DMS53 treated with DMSO at 0.1 percent for 48 hours (cell line): ENCODE results near the gene KCNJ6.
A peak's percentile ranks its signal among the peaks of the same experiment; 100 is the strongest.
"Not testable (repeated sequence)": the region's sequence is repeated elsewhere in the genome, so short reads cannot be mapped to it uniquely, and the experiment has no call there.

Experiments
- DNase-seq: peaks from one replicate; lab custom pipeline; 2025; ENCODE audit not compliant: unreplicated experiment; lab: John Stamatoyannopoulos, UW

Gene KCNJ6

DNA sequence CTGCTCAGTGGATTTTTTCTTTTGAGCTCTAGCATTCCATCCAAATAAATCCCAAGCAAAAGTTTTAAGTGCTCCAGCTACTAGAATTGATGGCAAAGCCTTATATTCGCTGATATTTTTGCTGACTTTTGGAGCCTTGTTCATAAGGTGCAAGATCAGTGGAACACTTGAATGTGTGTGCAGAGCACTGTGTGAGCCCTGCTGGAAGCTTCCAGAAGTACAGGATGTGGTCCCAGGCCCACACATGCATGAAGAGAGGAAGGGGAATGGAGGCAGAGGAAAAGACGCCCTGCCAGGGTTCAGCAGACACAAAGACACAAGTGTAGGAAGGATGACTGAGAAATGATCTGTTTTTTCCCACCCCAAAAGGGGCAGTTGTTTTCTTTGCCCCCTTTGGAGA is 169.4 kb downstream of the KCNJ6 start:
- no peak for DNase-seq

DNA sequence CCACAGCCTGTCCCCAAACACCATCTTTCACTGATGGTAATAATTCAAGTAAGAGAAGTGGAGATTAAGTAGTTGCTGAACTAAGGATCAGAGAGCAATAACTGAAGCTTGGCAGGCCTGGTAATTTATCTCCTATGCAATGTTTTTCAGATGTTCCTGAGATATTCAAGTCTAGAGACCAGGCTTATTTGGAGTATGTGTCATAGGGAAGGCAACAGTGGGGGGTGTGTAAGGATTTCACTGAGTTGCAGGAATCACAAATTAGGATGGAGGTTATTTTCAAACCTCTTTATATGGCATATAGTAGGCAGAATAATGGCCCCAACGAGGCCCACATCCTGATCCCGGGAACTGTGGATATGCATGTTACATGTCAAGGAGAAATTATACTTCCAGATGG is 171.7 kb downstream of the KCNJ6 start:
- no peak for DNase-seq

DNA sequence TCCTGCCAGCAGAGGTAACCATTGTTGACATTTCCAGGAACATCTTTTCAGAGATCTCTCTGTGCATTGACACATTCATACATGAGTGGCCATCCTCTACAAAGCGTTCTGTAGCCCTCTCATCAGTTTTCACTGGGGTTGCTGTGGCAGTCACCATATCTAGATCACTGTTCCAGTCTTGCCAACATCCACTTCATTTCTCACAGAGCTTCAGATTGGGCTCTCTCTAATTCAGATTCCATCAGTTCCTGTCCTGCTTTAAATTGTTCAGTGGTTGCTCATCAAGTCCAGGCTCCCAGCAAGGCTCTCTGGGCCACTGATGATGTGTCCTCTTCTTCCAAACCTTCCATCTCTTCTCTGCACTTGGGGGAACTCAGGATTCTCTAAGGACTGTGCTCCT is 173.7 kb downstream of the KCNJ6 start:
- no peak for DNase-seq

DNA sequence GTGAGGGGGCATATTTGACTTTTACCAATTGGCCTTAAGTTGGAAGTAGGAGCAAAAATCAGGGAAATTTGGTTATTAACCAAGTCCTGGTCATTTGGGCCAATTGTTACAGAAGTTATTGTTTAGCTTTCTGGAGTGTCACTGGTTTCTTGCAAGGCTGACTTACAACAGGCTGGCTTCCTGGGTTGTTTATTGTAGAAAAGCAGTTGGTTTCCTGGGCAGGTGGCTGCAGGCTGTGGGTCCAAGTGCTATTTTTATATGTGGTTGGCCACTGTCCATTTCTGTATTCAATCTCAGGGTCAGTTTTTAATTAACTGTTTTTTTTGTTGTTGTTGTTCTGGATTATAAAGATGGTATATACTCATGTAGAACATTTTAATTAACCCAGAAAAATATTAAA is 174.1 kb downstream of the KCNJ6 start:
- no peak for DNase-seq

DNA sequence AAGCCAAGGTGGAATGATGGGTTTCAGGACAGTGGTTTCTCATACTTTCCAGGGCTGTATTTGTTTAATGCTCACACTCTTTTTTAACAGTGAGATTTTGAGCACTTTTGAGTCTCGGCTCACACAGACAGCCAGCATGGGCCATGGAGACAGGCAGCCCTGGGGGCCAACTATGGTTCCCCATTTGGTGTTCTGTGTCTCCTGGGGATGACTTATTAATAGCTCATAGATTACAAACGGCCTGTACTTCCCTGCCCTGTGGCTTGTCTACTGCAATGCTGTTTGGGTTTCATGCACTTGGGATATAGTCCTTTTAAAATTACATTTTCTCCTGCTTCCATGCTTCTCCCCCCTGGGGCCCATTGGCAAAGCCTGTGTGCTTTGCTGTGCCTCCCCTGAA is 178.3 kb downstream of the KCNJ6 start:
- DNase-seq: no peak

DNA sequence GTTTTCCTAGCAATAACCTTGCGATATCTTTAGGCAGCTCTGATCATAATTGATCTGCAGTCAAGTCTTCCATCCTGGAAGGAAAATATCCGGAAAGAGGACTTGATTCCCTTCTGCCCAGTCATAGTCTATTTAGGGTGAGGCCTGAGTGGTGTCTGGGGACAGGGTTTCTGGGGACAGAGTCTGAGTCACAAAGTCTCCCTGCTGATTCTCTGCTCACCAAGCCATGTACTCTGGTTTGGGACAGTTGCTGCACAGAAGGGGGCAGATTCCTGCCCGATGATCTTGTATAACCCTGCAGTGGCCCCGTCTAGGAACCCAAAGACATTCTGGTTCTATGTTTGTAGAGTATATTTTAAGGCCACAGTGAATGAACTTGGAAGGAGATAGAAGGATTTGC is 178.8 kb downstream of the KCNJ6 start:
- no peak for DNase-seq

DNA sequence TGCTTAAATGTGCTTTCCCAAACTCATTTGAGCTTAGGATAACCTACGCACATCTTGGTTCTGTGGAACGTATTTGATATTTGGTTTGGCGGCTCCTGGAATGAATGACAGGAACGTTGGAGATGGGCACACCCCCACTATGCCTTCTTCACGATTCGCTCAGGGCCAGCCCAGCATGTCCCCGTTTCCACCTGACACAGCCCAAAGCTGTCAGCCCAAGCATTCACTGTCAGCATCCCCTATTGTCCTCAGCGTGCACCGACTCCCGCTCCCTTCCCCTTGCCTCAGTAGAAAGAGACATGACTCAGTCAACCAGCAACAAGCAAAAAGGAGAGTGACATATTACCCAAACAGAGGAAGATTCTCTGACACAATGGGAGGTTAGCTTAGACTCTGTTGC is 181.4 kb downstream of the KCNJ6 start:
- no peak for DNase-seq

DNA sequence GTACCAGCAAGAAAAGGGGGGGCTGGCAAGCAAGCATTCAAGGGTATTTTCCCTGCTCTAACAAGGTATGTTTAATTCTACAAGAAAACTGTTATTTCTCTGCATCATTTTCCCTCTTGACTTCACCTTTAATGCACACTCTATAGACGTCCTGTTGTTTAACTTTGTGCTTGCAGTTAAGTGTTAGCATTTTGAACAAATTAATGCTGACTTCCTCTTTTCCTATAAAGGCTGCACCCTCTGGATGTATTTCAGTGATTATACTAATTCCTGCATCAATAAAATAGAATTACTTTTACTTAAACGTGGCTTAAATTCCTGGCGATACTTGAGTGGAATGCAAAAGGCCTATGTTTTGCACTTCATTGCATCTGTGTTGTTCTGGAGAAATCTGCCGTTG is 183.3 kb downstream of the KCNJ6 start:
- DNase-seq: no peak

DNA sequence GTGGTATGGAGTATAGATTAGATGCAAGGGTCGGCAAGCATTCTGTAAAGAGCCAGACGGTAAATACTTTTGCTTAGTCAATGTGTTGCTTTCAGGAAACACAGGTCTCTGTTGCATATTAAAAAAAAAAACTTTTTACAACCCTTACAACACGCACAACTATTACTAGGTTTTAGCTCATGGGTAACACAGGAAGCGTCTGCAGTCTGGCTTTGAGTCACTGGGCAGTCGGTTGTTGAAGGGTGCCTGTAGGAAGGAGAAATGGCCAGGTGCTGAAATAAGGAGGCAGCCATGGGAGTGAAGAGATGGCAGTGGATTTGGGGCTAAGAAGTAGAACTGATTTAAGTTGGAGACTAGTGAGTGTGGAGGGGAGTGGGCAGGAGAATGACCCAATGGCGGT is 192.1 kb downstream of the KCNJ6 start:
- no peak for DNase-seq

DNA sequence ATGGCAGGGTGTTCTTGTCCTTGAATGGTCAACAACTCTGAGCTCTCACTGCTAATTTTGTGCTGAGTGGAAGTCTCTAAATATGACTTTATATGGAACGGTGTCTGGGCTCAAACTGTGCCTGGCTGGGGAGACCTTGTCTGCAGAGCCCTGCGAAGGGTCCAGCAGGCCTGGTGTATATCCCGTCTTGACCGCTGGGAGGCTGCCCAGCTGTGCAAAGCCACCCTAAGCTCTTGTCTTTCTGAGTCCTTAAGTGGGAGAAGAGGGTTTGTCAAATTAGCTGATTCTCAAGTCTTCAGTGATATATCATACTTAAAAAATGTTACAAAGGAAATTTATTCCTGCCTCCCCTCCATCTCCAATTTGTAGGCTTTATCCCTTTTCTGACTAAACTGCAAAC is 198.7 kb downstream of the KCNJ6 start:
- DNase-seq: no peak

DNA sequence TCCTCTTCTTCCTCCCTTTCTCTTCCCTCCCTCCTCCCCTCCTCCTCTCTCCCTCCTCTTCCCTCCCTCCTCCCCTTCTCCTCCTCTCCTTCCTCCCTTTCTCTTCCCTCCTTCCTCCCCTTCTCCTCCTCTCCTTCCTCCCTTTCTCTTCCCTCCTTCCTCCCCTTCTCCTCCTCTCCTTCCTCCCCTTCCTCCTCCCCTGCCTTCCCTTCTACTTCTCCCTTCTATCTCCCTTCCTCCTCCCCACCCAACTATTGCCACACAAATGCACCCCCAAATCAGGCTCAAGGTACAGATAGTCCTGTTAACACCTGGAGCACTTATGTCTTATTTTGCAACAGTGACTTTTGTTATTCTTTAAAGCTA is 203.7 kb downstream of the KCNJ6 start:
- DNase-seq: not testable (repeated sequence)

DNA sequence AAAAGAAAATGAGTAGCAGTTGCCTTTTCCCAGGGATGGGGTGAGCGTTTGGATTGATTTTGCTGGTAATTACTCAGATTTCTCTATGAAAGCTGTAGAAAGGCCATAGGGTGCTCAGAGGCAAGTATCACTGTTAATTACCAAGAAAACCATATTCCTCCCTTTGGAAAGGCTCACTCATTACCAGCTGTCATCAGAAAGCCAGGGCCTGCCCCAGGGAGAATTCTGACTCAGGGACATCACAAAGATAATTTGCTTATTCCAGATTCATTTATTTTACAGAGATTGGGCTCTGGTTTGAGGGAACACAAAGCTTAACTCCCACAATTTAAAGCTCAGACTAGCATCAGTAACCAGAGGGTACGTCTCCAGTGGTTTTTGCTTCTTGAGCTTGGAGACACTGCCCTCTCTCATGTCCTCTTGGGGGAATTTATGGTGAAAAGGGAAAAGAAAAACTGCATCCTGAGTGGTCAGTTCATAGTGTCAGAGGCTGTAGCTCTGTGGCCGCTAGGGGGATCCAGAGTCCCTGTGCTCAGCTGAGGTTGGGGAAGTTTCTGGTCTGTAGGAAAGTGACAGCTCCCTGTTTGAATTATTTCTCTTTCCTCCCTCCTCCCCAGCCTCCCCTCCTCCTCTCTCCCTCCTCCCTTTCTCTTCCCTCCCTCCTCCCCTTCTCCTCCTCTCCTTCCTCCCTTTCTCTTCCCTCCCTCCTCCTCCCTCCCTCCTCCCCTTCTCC is 204.3 kb downstream of the KCNJ6 start:
- DNase-seq: peak; percentile 9

DNA sequence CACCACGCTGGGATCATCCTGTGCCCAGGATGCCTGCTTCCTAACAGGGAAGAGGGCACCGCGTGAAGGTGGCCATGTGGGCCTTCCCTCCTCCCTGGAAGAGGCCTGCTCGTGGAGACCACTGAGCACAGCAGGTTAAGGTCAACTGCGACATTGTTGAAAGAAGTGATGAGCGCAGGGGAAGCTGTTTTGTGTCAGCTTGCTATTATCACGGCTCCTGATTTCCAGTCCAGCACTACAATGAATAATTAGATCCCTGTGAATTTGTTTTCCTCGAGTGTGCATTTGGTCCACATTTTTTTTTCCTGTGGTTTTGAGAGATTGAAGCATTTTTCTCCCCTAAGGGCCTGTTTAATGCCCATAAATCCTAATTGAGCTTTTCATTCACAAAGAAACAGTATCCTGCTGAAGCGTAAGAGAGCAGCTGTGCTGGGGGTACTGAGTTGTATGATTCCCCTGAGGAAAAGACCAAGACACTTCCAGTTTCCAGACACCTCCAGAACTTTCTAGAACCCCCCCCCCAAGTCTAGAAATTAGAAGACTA is 204.9 kb downstream of the KCNJ6 start:
- no peak for DNase-seq

DNA sequence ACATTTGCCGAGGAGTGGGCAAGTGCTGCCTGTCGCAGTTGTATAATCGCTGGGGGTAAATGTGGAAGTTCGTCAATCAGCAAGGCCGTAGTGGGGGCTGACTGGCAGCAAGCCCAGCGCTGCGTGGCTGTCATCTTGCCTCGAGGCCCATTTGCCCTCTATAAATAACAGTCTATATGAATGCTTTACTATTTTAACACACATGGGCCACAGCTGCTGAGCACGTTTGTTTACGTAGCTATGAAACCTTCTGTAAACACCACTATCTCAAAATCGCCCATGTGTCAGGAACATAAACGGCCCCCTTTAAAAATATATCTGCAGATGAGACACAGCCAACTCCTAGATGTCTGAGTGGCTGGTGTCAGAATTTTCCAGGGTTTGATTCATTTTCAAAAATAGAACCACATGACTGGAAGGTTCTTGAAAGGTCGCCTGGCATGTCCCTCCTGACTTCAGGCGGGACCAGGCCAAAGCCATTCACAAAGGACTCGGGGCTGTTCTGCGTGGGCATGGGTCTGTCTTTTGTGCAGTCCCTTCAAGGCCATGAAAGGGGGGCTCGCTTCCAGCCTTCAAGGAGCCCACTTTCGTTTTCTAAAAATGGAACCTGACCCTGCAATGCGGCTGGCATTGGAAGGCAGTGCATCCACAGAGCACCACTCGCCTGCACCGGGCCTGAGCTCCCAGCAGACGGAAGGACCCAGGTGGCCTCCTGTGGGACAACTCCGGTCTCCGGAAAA is 205.5 kb downstream of the KCNJ6 start:
- DNase-seq: no peak

DNA sequence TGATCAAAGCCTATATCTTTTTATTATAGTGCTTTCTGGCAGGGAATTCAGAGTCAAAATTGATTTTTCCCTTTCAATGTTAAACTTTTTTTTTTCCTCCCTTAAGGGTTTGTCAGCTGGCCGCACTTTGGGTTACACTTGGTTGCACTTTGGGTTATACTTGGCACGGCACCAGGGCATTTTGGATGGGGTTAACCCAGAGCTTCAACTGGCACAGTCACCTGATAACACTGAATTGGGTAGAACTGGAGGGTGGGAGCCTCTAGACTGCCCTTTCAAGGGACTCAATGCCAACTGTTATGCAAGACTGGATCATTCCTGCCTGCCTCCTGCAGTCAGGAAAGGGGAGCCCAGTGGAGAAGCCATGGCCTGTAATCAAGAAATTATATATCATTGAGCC is 211.5 kb downstream of the KCNJ6 start:
- no peak for DNase-seq

DNA sequence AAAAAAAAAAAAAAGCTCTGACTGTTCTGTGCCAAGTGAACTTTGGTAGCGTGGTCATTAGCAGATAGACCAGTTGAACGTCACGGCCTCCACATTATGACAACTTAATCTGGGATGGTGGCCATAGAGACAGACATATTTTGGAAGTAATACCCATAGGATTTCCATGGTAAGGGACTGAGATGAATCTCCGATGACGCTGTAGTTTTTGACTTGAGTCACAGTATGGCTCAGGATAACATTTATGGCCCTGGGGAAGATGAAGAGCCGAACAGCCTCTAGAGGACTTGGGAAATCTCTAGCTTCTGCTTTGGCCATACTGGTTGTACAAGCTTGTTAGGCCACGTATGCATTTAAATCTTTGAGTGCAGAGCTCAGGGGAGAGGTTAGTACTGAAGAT is 214.0 kb downstream of the KCNJ6 start:
- DNase-seq: no peak

DNA sequence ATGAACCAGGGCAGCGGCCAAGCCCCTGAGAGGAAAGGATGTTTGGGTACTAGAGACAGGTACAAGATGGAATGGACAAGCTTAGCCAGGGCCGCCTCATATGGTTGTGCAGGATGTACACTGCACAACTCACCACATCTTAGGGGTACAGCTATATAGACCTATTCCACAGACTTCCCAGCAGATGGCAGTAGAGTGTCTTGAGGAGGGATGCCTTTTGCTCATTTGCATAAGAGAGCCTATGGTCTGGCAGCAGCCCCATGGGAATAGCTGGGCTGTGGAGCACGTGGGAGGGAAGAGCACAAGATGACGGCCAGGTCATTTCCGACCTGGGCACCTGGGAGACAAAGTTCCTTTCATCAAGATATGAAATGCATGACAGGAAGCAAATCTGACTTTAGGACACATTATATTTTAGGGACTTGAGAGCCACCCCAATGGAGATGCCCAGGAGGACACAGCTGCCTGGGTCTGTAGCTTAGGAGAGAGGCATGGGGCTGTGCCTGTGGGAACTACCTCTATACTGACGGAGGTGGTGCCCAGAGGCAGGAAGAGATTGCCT is 215.5 kb downstream of the KCNJ6 start:
- peak; percentile 14 for DNase-seq

DNA sequence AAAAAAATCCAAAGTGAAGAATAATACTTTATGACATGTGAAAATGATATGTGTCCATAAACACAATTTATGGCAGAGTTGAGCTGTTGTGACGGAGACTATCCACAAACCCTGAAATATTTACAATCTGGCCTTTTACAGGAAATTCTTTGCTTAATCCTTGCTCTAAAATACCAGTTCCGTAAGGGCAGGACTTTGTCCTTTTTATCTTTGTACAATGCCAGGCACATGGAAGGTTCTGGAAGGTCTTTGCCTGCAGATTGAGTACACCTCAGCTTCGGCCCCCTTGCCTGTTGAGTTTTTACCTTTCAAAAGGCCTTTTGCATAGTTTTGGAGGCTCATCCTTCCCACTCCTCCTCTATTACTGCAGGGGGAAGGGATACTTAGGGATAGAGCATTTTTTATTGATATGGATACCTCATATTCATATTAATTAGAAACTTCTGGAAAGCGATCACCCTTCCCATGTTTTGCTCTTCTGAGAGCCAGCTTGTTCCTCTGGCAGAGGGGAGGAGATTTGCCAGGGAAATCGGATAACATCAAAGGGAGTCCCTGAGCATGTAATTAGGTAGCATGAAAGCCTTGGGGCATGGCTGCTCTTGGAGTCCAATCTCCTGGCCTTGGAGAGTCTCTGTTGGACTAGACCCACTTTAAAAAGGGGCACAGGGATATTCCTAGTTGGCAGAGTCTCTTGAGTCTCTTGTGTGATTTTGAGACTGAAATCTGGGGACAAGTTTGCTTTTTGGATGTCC is 217.1 kb downstream of the KCNJ6 start:
- DNase-seq: no peak

DNA sequence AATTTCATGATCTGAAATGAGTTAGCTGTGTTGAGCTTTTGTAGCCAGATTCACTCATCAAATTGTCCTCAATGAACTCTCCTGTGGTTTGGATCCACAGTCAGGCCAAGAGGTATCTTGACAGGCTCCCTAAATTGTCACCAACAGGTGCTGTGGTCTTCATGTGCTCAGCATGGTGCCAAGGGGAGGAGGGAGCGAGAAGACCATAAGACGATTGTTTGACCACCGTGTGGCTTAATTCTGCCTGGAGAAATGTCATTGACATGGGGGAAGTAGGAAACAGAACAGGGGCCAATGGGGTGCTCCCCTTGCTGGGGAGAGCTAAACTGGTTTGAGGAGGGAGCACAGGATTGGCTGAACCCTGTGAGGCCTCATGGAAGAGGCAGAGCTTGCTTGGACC is 219.3 kb downstream of the KCNJ6 start:
- no peak for DNase-seq

DNA sequence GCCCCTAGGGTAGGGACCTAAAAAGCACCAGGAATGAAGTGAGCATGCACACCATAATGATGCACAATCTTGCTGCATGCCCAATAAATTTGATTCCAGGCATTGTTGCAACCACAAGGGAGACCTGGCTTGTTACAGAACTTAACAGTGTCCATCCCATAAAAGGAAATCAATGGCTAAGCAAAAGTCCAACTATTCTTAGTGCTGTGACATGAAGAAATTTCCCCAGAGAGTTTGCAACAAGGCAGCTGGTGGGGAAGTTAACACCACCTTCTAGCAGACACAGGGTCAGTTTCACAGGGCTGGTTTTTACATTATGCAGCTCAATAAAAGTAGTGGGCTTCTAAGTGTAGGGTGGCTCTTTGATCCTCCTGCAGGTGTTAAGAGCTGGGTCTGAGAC is 221.1 kb downstream of the KCNJ6 start:
- no peak for DNase-seq

DNA sequence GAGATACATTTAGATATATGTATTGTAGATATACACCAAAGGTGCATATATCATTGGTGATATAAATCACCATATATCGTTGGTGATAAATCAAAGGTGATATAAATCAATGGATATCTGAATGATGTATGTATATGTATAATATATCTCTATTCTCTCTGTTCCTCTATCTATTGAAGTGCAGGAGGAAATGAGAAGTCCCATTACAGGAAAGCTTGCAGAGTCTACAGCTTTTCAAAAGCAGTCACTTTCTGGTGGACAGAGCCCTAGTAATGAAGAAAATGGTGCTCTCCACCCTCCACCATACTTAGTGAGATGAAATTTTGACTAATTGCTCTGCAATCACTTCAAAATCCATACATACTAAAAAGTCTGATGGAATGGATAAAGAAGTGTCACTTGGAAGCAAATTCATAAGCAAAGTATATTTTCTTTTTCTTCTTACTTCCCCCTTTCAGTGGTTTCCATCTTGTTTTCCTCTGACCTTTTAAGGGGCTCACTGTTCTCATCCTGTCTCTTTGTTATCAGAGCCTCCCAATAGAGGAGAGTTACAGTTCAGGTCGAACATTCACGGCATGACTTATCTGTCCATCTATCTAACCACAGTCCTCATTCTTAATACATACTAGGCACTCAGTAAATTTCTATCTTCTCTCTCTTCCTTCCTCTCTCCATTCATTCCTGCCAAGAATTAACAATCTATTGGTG is 227.2 kb downstream of the KCNJ6 start:
- DNase-seq: no peak
